ENCODE data around the gene ZNF660. TPM values are rescaled to one million over a fixed set of nuclear protein-coding genes. Genes with fewer than 3 reads are reported as not detected.
A peak's percentile ranks its signal among the peaks of the same experiment; 100 is the strongest.
"Not testable (repeated sequence)": the region's sequence is repeated elsewhere in the genome, so short reads cannot be mapped to it uniquely, and the experiment has no call there.

Gene ZNF660
- total RNA-seq (5.8 and 7.1 TPM in 2 replicates), polyA plus RNA-seq (5.5 and 5.6 TPM in 2 replicates)

DNA sequence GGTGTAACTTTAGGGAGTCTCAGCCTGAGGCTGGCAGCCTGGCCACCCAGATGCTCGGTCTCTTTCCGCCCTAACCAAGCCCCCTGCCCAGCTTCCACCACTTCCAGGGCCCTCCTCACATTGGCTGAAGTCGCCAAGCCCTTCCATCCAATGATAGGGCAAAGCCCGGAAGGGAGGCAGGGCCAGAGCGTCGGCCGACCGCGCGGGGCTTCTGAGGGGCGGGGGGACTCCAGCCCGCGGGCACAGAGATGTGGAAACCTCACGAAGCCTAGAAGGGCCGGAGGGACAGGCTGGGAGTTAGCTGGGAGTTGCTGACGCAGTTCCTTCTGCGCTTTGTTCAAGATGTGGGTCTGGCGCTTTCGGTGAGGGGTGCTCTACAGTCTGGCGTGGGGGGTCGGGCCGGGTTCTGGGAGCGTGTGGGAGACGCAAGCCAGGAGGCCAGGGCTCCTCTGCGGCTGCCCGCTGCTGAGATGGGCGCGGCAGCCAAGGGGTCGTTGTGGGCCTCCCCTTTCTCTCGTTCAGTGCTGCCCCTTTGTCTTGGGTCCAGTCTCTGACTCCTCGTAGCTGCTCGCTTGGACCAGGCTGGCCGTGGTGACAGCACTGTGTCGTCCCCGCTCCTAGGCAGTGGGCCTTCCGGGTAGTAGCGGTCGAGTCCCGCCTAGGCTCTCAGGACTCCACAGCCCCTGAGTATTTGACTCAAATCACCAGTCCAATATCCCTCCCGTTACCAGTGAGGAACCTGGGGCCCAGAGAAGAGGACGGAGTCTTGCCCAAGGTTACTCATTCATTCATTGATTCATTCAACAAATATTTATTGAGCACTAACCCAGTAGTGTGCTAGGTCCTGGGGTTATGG, at the start of gene ZNF660:
TSS of gene ZNF660 (plus strand) at position 319 of the 856 bp plus-strand sequence. CDS start 9,230 bp downstream, outside the sequence.
- Histone ChIP-seq H3K27me3 (no peaks in the 10 kb centered on the region), H3K4me1 (ENCODE audit: low read depth) (peaks cover 12% of the 10 kb centered on the region), H3K27ac (peak within 1 kb of the TSS; percentile 84), H3K36me3 (peaks cover 24% of the 10 kb centered on the region), H3K9me3 (ENCODE audit: low read depth) (no peaks in the 10 kb centered on the region), H3K4me3 (peak within 1 kb of the TSS; percentile 60)
- DNase-seq (ENCODE audit: low read depth in 1 of 2, low spot score in 1 of 2): peak; percentile 90 to 97
- TF ChIP-seq, protein P1, sequence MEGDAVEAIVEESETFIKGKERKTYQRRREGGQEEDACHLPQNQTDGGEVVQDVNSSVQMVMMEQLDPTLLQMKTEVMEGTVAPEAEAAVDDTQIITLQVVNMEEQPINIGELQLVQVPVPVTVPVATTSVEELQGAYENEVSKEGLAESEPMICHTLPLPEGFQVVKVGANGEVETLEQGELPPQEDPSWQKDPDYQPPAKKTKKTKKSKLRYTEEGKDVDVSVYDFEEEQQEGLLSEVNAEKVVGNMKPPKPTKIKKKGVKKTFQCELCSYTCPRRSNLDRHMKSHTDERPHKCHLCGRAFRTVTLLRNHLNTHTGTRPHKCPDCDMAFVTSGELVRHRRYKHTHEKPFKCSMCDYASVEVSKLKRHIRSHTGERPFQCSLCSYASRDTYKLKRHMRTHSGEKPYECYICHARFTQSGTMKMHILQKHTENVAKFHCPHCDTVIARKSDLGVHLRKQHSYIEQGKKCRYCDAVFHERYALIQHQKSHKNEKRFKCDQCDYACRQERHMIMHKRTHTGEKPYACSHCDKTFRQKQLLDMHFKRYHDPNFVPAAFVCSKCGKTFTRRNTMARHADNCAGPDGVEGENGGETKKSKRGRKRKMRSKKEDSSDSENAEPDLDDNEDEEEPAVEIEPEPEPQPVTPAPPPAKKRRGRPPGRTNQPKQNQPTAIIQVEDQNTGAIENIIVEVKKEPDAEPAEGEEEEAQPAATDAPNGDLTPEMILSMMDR (IDR thresholded peaks at IDR 0.05; ENCODE audit: low read depth, low read length): no peak

DNA sequence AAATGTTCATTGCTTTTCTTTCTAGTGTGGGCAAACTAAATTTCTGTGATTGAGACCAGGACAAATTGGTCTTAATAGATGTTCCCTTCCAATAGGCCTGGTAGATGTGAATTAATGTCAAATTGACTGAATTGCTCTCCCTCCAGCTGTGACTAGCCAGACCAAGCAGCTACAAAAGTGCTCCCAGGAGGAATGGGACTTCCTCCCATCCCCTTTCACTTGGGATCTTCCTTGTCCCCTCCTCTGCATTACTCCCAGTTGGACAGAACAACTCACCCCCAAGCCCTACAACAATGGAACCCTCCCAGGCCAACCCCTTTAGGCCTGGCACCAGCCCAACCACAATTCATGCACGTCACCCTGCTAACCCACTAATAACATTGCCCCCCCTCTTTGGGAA, 49.4 kb upstream of the ZNF660 start:
- peaks cover 45% of the 10 kb centered on the region for H3K27me3 ChIP-seq
- DNase-seq (ENCODE audit: low read depth in 1 of 2, low spot score in 1 of 2): no peak
- H3K4me1 ChIP-seq (ENCODE audit: low read depth): no peaks in the 10 kb centered on the region
- no peak overlapping the region for H3K4me3 ChIP-seq
- TF ChIP-seq, protein P1 (IDR thresholded peaks at IDR 0.05; ENCODE audit: low read depth, low read length): no peak
- H3K27ac ChIP-seq: no peak overlapping the region
- H3K36me3 ChIP-seq: no peaks in the 10 kb centered on the region
- H3K9me3 ChIP-seq (ENCODE audit: low read depth): no peaks in the 10 kb centered on the region

DNA sequence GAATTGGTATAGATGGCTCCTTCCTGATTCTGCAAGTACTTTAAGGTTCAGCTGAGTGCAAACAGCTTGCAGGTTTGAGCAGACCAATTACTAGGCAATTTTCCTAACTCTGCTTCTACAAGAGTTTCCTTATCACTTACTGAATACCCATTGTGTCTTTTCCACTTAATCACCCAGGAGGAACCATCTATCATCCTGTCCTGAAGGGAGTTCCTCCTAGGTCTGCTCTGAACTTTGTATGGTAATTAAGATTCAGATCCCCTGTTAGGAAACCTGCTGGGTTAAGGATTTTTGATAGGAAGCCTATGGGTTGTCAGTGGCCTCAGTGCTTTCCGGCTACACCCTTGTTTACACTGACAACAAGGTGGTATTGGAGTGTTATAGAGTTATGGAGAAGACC, 40.0 kb upstream of the ZNF660 start:
- H3K4me1 ChIP-seq (ENCODE audit: low read depth): peaks cover 14% of the 10 kb centered on the region
- not testable (repeated sequence) for H3K9me3 ChIP-seq (ENCODE audit: low read depth); H3K27me3 ChIP-seq; DNase-seq (ENCODE audit: low read depth in 1 of 2, low spot score in 1 of 2); H3K27ac ChIP-seq; H3K36me3 ChIP-seq; H3K4me3 ChIP-seq

DNA sequence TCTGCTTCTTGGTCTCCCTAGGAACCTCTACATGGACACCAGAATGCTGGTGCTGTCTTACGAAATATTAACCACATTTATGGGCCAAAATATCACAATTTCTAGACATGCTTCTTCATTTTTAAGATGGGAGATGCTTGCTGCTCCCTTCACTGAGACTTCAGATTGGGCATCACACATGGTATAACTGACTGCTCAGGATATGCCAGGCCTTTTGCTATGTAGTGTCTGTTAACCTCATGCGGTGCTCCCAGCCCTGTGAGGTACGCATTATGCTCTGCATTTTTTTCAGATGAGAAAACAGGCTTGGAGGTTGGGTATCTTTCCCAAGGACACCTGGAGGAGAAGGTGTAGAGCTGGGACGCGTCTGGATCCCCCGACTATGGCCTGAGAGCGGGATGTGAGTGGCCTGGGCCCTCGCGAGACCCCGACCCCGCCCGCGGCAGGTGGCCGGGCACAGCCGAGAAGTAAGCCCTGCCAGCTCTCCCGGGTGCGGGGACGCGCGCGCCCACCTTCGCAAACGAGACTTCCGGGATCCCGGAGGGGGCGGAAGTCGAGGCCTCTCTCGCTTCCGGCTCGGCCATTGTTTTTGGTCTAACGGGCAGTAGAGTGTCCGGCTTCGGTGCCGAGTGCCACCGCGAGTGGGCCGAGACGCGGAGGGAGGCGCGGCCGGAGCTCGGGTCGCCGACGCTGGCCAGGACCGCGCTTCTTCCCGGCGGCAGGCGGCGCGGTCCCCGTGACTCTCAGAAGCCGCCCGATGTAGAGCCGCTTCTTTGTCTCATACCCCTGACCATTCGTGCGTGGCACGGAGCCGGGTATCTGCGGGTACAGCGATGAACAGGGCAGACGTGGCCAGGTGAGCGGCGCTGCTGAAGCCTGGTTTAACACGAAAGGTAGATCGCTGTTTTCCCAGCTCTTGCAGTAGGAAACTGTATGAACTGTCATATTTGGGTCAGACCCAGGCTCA, 29.9 kb upstream of the ZNF660 start, which contains the start of gene ZKSCAN7:
TSS of gene ZKSCAN7 (plus strand) at position 568 of the 967 bp plus-strand sequence. CDS start 1,855 bp downstream, outside the sequence.
- Histone ChIP-seq H3K4me3 (peak within 1 kb of the TSS; percentile 80), H3K36me3 (no peaks in the 10 kb centered on the region), H3K27me3 (peaks cover 21% of the 10 kb centered on the region), H3K27ac (peak within 1 kb of the TSS; percentile 26), H3K9me3 (ENCODE audit: low read depth) (no peaks in the 10 kb centered on the region), H3K4me1 (ENCODE audit: low read depth) (peaks cover 10% of the 10 kb centered on the region)
- DNase-seq (ENCODE audit: low read depth in 1 of 2, low spot score in 1 of 2): peak; percentile 71 to 75
- TF ChIP-seq, protein P1 (IDR thresholded peaks at IDR 0.05; ENCODE audit: low read depth, low read length): no peak

DNA sequence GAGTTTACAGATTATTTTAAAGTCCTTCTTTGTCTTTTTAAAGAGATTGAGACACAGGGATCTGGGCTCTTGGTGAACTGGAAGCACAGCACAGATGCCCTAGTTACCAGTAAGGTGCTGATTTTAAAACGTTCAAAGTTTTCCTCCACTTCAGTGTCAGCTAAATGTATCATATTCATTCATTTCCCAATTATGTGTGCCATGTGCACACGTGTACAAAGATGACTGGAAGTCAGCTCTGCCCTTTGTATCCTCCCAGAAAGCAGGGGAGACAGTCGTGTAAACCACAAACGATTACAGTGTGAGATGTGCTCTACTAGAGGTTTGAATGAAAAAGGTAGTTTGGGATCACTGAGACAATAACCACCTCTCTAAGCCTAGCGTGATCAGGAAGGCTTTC, 29.0 kb upstream of the ZNF660 start:
- H3K27ac ChIP-seq: no peak overlapping the region
- peak overlapping the region; percentile 80 for H3K4me3 ChIP-seq
- DNase-seq (ENCODE audit: low read depth in 1 of 2, low spot score in 1 of 2): peak in 1 of 2 donors; percentile 10
- no peaks in the 10 kb centered on the region for H3K36me3 ChIP-seq
- no peaks in the 10 kb centered on the region for H3K9me3 ChIP-seq (ENCODE audit: low read depth)
- TF ChIP-seq, protein P1 (IDR thresholded peaks at IDR 0.05; ENCODE audit: low read depth, low read length): no peak
- H3K4me1 ChIP-seq (ENCODE audit: low read depth): peaks cover 10% of the 10 kb centered on the region
- peaks cover 21% of the 10 kb centered on the region for H3K27me3 ChIP-seq

Measured in cardiac muscle cell (in vitro differentiated cells and primary cell).